ENCODE data around the gene ZFAND2A.

DNA sequence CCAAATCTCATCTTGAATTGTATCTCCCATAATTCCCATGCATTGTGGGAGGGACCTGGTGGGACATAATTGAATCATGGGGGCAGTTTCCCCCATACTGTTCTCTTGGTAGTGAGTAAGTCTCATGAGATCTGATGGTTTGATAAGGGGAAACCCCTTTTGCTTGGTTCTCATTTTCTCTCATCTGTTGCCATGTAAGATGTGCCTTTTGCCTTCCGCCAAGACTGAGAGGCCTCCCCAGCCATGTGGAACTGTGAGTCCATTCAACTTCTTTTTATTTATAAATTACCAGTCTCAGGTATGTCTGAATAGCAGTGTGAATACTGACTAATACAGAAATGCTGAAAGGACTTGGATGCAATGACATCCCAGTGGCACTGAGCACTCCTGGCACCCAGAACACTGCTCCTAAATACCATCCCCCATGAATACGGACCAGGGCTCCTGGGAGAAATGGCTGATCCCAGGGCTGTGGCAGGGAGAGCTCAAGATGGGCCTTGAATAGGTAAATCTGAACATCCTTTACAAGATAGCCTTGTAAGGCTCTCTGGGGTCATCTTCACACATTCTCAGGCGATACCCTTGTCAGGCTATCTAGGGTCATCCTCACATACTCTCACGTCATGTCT, 19.4 kb downstream of the ZFAND2A start:
- TF ChIP-seq, protein P1, sequence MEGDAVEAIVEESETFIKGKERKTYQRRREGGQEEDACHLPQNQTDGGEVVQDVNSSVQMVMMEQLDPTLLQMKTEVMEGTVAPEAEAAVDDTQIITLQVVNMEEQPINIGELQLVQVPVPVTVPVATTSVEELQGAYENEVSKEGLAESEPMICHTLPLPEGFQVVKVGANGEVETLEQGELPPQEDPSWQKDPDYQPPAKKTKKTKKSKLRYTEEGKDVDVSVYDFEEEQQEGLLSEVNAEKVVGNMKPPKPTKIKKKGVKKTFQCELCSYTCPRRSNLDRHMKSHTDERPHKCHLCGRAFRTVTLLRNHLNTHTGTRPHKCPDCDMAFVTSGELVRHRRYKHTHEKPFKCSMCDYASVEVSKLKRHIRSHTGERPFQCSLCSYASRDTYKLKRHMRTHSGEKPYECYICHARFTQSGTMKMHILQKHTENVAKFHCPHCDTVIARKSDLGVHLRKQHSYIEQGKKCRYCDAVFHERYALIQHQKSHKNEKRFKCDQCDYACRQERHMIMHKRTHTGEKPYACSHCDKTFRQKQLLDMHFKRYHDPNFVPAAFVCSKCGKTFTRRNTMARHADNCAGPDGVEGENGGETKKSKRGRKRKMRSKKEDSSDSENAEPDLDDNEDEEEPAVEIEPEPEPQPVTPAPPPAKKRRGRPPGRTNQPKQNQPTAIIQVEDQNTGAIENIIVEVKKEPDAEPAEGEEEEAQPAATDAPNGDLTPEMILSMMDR (conservative IDR thresholded peaks at IDR 0.05; ENCODE audit: low read depth, low read length): no peak
- TF ChIP-seq EZH2 (IDR thresholded peaks at IDR 0.05; ENCODE audit: low read length, unreplicated experiment): no peak
- no peak for TF ChIP-seq EZH2phosphoT487 (IDR thresholded peaks at IDR 0.05; ENCODE audit: borderline replicate concordance, low read length)
